ENCODE measurements around the gene SGCG.

The SGCG gene

DNA sequence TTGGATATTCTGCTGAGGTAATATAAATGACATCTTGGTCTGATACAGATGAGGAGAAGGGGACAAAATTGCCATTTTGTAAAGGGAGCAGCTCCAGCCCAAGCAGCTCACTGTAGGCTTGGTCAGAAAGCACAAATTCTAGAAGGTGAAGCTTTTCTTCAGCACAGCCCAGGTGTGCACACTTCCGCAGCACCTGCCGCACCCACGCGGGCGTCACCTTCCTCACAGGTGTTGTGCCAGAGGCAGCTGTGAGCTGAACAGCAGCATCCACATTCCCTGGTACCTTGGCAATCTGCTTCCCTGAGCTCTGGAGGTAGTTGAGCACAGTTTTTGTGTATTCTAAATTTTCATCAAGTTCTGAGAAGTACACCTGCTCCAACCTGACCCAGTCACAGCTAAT is 173.7 kb downstream of the SGCG start:
- TF ChIP-seq, protein P1, sequence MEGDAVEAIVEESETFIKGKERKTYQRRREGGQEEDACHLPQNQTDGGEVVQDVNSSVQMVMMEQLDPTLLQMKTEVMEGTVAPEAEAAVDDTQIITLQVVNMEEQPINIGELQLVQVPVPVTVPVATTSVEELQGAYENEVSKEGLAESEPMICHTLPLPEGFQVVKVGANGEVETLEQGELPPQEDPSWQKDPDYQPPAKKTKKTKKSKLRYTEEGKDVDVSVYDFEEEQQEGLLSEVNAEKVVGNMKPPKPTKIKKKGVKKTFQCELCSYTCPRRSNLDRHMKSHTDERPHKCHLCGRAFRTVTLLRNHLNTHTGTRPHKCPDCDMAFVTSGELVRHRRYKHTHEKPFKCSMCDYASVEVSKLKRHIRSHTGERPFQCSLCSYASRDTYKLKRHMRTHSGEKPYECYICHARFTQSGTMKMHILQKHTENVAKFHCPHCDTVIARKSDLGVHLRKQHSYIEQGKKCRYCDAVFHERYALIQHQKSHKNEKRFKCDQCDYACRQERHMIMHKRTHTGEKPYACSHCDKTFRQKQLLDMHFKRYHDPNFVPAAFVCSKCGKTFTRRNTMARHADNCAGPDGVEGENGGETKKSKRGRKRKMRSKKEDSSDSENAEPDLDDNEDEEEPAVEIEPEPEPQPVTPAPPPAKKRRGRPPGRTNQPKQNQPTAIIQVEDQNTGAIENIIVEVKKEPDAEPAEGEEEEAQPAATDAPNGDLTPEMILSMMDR (conservative IDR thresholded peaks at IDR 0.05): no peak
- no peak overlapping the region for H3K27ac ChIP-seq

DNA sequence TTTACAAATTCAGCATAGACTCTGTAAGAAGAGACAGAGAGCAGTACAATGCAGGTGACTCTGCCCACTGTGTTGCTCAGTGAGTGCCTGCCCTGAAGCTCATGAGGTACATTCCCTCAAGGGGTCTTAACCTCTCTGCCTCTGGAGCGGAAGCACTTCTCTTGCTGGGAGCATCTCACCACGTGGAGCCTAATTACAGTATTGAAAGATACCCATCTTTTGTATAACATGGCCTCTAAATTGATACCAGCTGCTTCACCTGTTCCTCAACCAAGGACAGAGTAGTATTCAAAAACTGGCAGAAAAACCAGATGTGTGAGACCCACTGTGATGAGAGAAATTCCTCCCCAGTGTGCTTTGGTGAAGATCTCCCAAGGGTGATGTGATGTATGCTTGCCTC is 175.6 kb downstream of the SGCG start:
- no peak overlapping the region for H3K27ac ChIP-seq
- TF ChIP-seq, protein P1 (conservative IDR thresholded peaks at IDR 0.05): no peak

DNA sequence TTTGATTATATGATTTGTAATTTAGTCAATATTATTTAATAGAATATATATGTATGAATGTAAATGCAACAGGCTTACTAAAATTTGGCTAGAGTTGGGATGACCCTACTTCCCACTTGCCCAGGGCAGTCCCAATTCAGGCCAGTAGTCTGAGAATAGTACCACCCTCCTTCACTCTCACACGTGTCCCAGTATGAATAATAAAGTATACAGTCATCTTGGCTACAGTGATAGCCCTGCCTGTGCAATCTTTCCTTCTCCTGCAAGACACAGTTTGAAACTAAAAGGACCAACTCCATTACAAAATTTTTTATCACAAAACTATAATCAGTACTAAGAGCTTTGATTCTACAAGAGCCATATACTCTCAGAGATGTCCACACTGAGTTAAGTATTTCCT is 176.6 kb downstream of the SGCG start:
- H3K27ac ChIP-seq: no peak overlapping the region
- TF ChIP-seq, protein P1 (conservative IDR thresholded peaks at IDR 0.05): no peak

DNA sequence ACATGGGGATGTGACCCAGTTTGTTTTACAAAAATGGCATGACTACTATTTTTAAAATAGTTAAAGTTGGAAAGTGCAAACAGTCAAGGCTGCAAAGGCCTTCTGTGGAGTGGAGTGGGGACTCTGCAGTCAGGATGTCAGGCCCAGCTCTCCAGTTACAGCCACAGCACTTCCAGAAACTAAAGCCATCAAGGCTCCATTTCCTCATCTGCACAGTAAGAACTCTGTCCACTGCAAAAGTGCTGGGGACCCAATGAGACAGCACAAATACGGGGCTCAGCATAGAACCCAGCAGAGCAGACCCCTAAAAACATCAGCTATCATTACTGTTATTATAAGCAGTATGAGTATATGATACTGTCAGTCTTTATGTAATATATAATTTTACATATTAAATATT is 179.1 kb downstream of the SGCG start:
- TF ChIP-seq, protein P1 (conservative IDR thresholded peaks at IDR 0.05): no peak
- H3K27ac ChIP-seq: no peak overlapping the region

- TF ChIP-seq, protein P1 (conservative IDR thresholded peaks at IDR 0.05): no peak
- no peak overlapping the region for H3K27ac ChIP-seq
Observed at GRCh38 chr13:23365652-23366051, 184.9 kb downstream of the SGCG start.

DNA sequence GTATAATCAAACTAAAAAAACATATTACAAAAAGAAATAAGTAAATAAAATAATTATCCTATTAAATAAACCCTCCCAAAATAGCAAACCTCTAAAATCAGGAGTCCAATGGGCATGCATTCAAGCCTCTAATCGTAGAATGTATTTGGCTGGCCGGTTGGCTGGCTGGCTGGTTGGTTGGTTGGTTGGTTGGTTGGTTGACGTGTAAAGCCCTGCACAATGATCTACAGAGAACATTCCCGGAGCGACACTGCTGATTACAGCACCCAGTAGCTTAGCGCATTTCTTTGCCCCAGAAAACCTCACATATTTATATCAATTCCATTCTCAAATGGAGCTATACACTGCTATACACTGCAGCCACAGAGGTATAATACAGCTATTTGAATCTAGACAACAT is 187.1 kb downstream of the SGCG start:
- TF ChIP-seq, protein P1 (conservative IDR thresholded peaks at IDR 0.05): no peak
- H3K27ac ChIP-seq: no peak overlapping the region

- no peak overlapping the region for H3K27ac ChIP-seq
Observed at GRCh38 chr13:23372264-23372906, 191.6 kb downstream of the SGCG start.

More at GRCh38 chr13:23372264-23372906, 191.6 kb downstream of the SGCG start:
- TF ChIP-seq, protein P1 (conservative IDR thresholded peaks at IDR 0.05): no peak
